GM12878 (cell line): ENCODE data around the gene EED. TPM values are rescaled to one million over a fixed set of nuclear protein-coding genes. Genes with fewer than 3 reads are reported as not detected.

Source experiments
- FOXM1 ChIP-seq: IDR thresholded peaks from 2 replicates; pipeline ENCODE4 v1.6.1; 2012; ENCODE audit warnings: low read depth, mild to moderate bottlenecking, inconsistent platforms, low read length, moderate library complexity
- HSF1 ChIP-seq: fragments of 150-350 bp; IDR thresholded peaks from 2 replicates; pipeline ENCODE4 v1.6.1; 2014; ENCODE audit warnings: mild to moderate bottlenecking, low read depth, low read length
- KLF5 ChIP-seq: fragments of 450-650 bp; IDR thresholded peaks from 2 replicates; pipeline ENCODE4 v1.6.1; 2014; ENCODE audit warnings: mild to moderate bottlenecking; ENCODE audit not compliant: partially characterized antibody
- MEF2B ChIP-seq: fragments of 450-650 bp; IDR thresholded peaks from 2 replicates; pipeline ENCODE4 v1.6.1; 2018; ENCODE audit warnings: mild to moderate bottlenecking, moderate library complexity; ENCODE audit not compliant: partially characterized antibody, poor library complexity, severe bottlenecking
- MTA3 ChIP-seq: IDR thresholded peaks from 2 replicates; pipeline ENCODE4 v1.6.1; 2012; ENCODE audit warnings: low read length, inconsistent platforms, borderline replicate concordance
- MYB ChIP-seq: fragments of 150-350 bp; IDR thresholded peaks from 2 replicates; pipeline ENCODE4 v1.6.1; 2014; ENCODE audit warnings: mild to moderate bottlenecking, low read depth, low read length, borderline replicate concordance
- NFYB ChIP-seq: IDR thresholded peaks from 2 replicates; pipeline ENCODE4 v1.6.1; 2011; ENCODE audit warnings: low read depth, mild to moderate bottlenecking, low read length, improper control_type of control experiment, moderate library complexity; ENCODE audit not compliant: insufficient read depth
- SIN3A ChIP-seq: IDR thresholded peaks from 2 replicates; pipeline ENCODE4 v1.6.1; 2012; ENCODE audit warnings: low read depth, low read length, improper control_type of control experiment
- SIX5 ChIP-seq: IDR thresholded peaks from 2 replicates; pipeline ENCODE4 v1.6.1; 2011; ENCODE audit warnings: mild to moderate bottlenecking, low read depth, low read length, moderate library complexity; ENCODE audit not compliant: severe bottlenecking
- SRF ChIP-seq, 2 experiments: IDR thresholded peaks; 2 replicates each; pipeline ENCODE4 v1.6.1; 2011; ENCODE audit warnings: low read depth in 2 of 2, low read length in 2 of 2, mild to moderate bottlenecking in 1 of 2, moderate library complexity in 1 of 2
- TCF3 ChIP-seq: IDR thresholded peaks from 2 replicates; pipeline ENCODE4 v1.6.1; 2012; ENCODE audit warnings: low read depth, mild to moderate bottlenecking, low read length, borderline replicate concordance; ENCODE audit not compliant: insufficient read depth
- USF2 ChIP-seq: IDR thresholded peaks from 2 replicates; pipeline ENCODE4 v1.6.1; 2011; ENCODE audit warnings: low read depth, low read length, improper control_type of control experiment, borderline replicate concordance
- ZBED1 ChIP-seq: IDR thresholded peaks from 2 replicates; pipeline ENCODE4 v1.6.1; 2016; ENCODE audit warnings: borderline replicate concordance
- ZNF207 ChIP-seq: fragments of 450-650 bp; IDR thresholded peaks from 2 replicates; pipeline ENCODE4 v1.6.1; 2014; ENCODE audit warnings: antibody characterized with exemption, mild to moderate bottlenecking, borderline replicate concordance
- ZZZ3 ChIP-seq: IDR thresholded peaks from 2 replicates; pipeline ENCODE4 v1.6.1; 2011; ENCODE audit warnings: low read depth; ENCODE audit not compliant: control insufficient read depth, insufficient read length
- polyA plus RNA-seq, 11 experiments: library from polyadenylated mRNA; depleted of rRNA in 4 of 11; unstranded in 6 of 11; stranded (reverse) in 5 of 11; fragments of >200 nt; fragmentation: Nextera tagmentation in 4 of 11; fragmentation: Illumina TruSeq in 1 of 11; extraction: Ambion mirVana in 4 of 11; extraction: Trizol in 1 of 11; gene quantifications; 1 replicate in 1 of 11; 2 replicates in 10 of 11; pipeline versions ENCODE4 v1.2.1 to v1.2.3, GENCODE V29; 2011 to 2016; ENCODE audit warnings: inconsistent platforms in 2 of 11, missing spikeins in 2 of 11, low read depth in 1 of 11
- total RNA-seq, 4 experiments: library from RNA; depleted of rRNA in 3 of 4; stranded (reverse); fragments of >200 nt in 3 of 4; fragmentation: Illumina TruSeq in 1 of 4; extraction: Trizol in 1 of 4; gene quantifications; 2 replicates each; pipeline versions ENCODE4 v1.2.1 to v1.2.3, GENCODE V29; 2013 to 2021
- TF ChIP-seq, protein P1 (sequence below): fragments of 450-650 bp; IDR thresholded peaks from 2 replicates; pipeline ENCODE4 v1.6.1; 2017; ENCODE audit warnings: mild to moderate bottlenecking
- TF ChIP-seq, protein P2 (sequence below): IDR thresholded peaks from 2 replicates; pipeline ENCODE4 v1.6.1; 2012; ENCODE audit warnings: low read depth, low read length, improper control_type of control experiment
- TF ChIP-seq, protein P3 (sequence below): fragments of 450-650 bp; conservative IDR thresholded peaks from 2 replicates; pipeline ENCODE4 v1.6.1; 2017; ENCODE audit warnings: mild to moderate bottlenecking, moderate library complexity

The EED gene
- total and polyA plus RNA-seq, 10 of the 15 experiments (the other 5 are each of a cell fraction or from before 2014, with no cell fraction given), result 41.5 to 140 (median 72.2) TPM

DNA sequence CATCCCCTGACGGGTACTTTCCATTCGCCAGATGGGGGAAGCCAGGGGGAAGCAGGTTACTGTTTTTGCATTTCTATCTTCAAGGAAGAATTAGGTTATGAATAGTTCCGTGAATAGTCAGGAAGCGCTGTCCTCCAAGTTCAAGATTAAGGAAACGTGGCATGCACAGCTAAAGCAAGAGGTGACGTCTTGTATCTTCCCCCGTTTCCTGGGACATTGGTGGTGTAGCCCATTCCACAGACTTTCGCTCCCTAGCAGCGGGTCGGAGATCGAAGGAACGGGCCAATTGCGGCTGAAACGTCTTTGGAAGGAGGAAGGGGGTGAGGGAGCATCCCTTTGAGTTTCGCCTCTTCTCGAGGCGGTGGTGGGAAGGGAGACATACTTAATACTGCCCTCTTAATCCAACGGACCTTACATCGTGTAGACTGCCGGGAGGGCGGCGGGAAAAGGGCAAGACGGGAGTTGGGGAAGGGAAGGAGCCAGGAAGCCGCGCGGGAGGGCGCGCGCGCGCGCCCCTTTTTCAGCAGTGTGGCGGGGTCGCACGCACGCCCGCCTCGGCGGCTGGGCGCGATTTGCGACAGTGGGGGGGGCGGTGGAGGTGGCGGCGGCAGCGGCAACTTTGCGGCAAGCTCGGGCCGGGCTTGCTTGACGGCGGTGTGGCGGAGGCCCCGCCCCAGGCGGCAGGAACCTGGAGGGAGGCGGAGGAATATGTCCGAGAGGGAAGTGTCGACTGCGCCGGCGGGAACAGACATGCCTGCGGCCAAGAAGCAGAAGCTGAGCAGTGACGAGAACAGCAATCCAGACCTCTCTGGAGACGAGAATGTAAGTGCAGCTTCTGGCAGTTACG lies at the start of gene EED (continued):
- TF ChIP-seq, protein P1, sequence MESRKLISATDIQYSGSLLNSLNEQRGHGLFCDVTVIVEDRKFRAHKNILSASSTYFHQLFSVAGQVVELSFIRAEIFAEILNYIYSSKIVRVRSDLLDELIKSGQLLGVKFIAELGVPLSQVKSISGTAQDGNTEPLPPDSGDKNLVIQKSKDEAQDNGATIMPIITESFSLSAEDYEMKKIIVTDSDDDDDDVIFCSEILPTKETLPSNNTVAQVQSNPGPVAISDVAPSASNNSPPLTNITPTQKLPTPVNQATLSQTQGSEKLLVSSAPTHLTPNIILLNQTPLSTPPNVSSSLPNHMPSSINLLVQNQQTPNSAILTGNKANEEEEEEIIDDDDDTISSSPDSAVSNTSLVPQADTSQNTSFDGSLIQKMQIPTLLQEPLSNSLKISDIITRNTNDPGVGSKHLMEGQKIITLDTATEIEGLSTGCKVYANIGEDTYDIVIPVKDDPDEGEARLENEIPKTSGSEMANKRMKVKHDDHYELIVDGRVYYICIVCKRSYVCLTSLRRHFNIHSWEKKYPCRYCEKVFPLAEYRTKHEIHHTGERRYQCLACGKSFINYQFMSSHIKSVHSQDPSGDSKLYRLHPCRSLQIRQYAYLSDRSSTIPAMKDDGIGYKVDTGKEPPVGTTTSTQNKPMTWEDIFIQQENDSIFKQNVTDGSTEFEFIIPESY, result no peak
- TF ChIP-seq MEF2B (no peak), KLF5 (peak; percentile 100), ZZZ3 (no peak), SIN3A (peak; percentile 84; the same call in 1 of the 2 replicates), NFYB (no peak), TCF3 (0 out of 2 replicates have a peak, but pooled peaks have one; percentile 11), HSF1 (peak; percentile 54; the same call in 1 of the 2 replicates), ZNF207 (peak; percentile 98; the same call in 1 of the 2 replicates), MYB (no peak), ZBED1 (0 out of 2 replicates have a peak, but pooled peaks have one; percentile 70), FOXM1 (peak; percentile 70), SIX5 (peak; percentile 73), MTA3 (0 out of 2 replicates have a peak, but pooled peaks have one; percentile 19), USF2 (no peak), SRF (IDR thresholded peaks at IDR 0.05; ENCODE audit: low read depth in 2 of 2, low read length in 2 of 2) (no peak)
- TF ChIP-seq, protein P2, sequence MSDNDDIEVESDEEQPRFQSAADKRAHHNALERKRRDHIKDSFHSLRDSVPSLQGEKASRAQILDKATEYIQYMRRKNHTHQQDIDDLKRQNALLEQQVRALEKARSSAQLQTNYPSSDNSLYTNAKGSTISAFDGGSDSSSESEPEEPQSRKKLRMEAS, result peak; percentile 29; the same call in 1 of the 2 replicates
- TF ChIP-seq, protein P3, sequence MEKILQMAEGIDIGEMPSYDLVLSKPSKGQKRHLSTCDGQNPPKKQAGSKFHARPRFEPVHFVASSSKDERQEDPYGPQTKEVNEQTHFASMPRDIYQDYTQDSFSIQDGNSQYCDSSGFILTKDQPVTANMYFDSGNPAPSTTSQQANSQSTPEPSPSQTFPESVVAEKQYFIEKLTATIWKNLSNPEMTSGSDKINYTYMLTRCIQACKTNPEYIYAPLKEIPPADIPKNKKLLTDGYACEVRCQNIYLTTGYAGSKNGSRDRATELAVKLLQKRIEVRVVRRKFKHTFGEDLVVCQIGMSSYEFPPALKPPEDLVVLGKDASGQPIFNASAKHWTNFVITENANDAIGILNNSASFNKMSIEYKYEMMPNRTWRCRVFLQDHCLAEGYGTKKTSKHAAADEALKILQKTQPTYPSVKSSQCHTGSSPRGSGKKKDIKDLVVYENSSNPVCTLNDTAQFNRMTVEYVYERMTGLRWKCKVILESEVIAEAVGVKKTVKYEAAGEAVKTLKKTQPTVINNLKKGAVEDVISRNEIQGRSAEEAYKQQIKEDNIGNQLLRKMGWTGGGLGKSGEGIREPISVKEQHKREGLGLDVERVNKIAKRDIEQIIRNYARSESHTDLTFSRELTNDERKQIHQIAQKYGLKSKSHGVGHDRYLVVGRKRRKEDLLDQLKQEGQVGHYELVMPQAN, result no peak; the same call in 1 of the 2 replicates
